ENCODE results near the gene RPS6KB2. TPM values are rescaled to one million over a fixed set of nuclear protein-coding genes. Genes with fewer than 3 reads are reported as not detected.
A peak's percentile ranks its signal among the peaks of the same experiment; 100 is the strongest.

Gene RPS6KB2
- total and polyA plus RNA-seq, 9 of the 15 experiments (the other 6 are each of a cell fraction or from before 2014, with no cell fraction given): 0.42 to 122 (median 82.6) TPM

DNA sequence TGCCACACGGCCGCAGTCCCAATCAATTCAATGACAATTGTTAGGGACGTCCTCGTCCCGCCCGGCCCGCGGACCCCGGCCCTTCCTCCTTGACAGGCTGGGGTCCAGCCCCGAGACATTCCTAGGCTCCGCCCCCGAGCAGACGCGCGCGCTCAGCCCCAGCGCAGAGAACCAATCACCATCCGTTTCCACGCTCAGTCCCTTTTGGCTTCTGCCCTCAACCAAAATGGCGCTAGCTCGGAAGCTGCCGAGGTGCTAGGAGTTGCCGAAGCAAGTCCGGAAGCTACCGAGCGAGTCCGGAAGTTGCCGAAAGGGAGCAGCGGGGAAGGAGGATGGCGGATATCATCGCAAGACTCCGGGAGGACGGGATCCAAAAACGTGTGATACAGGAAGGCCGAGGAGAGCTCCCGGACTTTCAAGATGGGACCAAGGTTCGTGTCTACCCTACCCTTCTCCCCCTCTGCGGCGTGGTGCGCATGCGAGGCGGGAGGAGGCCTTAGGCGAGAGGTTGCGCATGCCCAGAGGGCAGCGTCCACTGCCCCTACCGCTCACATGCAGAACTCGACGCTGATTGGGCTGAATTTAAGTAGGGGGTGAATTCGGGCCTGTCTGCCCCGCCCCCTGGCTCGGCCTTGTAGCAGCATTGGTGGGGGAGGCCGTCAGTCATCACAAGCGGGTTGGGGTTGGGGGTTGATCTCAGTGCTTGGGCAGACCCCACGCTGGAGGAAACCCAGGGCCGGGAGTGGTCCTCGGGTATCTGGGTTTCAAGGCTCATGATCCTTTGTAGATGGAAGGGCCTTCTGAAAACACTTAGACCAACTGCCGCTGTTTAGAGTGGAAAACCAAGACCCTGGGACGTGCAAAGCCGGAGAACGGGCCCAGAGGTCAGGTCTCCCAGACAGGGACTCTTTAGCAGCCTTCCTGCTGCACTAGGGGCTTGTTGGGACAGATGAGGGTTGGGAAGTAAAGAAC, 54.8 kb downstream of the RPS6KB2 start, which contains the start of gene AIP (continued):
- TF ChIP-seq SMAD2 (IDR thresholded peaks at IDR 0.05; ENCODE audit: low read depth, low read length) (no peak), IRF1 (CRISPR knock-in tag; IDR thresholded peaks at IDR 0.05; ENCODE audit: borderline replicate concordance) (peak; percentile 99), HOMEZ (CRISPR knock-in tag; IDR thresholded peaks at IDR 0.05) (no peak), ZNF785 (CRISPR knock-in tag; IDR thresholded peaks at IDR 0.05) (no peak), ZBTB8A (IDR thresholded peaks at IDR 0.05; ENCODE audit: partially characterized antibody) (no peak), ADNP (tag; IDR thresholded peaks at IDR 0.05) (no peak), UBTF (IDR thresholded peaks at IDR 0.05; ENCODE audit: borderline replicate concordance in 1 of 2, low read depth in 2 of 2, low read length in 2 of 2) (no peak), ZNF668 (CRISPR knock-in tag; IDR thresholded peaks at IDR 0.05) (no peak), POLR3A (IDR thresholded peaks at IDR 0.05; ENCODE audit: borderline replicate concordance, extremely low read depth, insufficient read depth, insufficient read length) (no peak), ZC3H4 (CRISPR knock-in tag; IDR thresholded peaks at IDR 0.05; ENCODE audit: borderline replicate concordance) (no peak), NR2C1 (IDR thresholded peaks at IDR 0.05) (no peak), NR2C1 (tag; IDR thresholded peaks at IDR 0.05) (peak; percentile 50; the same call in 1 of the 2 replicates), U2AF1 (optimal IDR thresholded peaks at IDR 0.05; ENCODE audit: low read depth, low read length) (no peak), CBX5 (IDR thresholded peaks at IDR 0.05; ENCODE audit: borderline replicate concordance, low read depth) (no peak), ZBTB2 (IDR thresholded peaks at IDR 0.05) (peak; percentile 98)
- TF ChIP-seq, protein P1, sequence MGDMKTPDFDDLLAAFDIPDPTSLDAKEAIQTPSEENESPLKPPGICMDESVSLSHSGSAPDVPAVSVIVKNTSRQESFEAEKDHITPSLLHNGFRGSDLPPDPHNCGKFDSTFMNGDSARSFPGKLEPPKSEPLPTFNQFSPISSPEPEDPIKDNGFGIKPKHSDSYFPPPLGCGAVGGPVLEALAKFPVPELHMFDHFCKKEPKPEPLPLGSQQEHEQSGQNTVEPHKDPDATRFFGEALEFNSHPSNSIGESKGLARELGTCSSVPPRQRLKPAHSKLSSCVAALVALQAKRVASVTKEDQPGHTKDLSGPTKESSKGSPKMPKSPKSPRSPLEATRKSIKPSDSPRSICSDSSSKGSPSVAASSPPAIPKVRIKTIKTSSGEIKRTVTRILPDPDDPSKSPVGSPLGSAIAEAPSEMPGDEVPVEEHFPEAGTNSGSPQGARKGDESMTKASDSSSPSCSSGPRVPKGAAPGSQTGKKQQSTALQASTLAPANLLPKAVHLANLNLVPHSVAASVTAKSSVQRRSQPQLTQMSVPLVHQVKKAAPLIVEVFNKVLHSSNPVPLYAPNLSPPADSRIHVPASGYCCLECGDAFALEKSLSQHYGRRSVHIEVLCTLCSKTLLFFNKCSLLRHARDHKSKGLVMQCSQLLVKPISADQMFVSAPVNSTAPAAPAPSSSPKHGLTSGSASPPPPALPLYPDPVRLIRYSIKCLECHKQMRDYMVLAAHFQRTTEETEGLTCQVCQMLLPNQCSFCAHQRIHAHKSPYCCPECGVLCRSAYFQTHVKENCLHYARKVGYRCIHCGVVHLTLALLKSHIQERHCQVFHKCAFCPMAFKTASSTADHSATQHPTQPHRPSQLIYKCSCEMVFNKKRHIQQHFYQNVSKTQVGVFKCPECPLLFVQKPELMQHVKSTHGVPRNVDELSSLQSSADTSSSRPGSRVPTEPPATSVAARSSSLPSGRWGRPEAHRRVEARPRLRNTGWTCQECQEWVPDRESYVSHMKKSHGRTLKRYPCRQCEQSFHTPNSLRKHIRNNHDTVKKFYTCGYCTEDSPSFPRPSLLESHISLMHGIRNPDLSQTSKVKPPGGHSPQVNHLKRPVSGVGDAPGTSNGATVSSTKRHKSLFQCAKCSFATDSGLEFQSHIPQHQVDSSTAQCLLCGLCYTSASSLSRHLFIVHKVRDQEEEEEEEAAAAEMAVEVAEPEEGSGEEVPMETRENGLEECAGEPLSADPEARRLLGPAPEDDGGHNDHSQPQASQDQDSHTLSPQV (IDR thresholded peaks at IDR 0.05): peak; percentile 91

All from K562 (cell line).